ENCODE results near the gene EPHA8. TPM values are rescaled to one million over a fixed set of nuclear protein-coding genes. Genes with fewer than 3 reads are reported as not detected.

Gene EPHA8
- polyA plus RNA-seq, 2 of the 4 experiments (the other 2 are of a cell fraction): not detected

DNA sequence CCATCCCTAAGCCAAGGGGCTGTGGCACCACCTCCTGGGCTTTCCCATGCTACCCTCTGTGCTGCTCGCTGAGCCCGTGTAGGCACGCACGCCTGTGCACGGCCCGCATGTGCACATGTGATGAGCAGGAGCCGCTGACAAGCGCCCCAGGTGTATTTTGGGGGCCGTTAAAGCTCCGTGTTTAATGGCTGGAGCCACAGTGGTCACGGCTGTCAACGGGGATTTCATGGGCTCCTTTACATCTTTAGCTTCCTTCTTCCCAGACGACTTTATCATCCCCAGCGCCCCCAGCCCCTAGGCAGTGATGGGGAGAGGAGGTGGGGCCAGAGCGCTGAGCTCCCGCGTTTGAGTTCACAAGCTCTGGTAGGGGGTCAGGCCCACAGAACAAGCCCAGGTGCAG lies 11.7 kb upstream of the EPHA8 start:
- FAIRE-seq (no peak), ATAC-seq (no peak), DNase-seq (ENCODE audit: low read depth in 1 of 2, low spot score in 1 of 2) (no peak)
- no peaks in the 10 kb centered on the region for H3K9me3 ChIP-seq
- H3K27ac ChIP-seq: no peak overlapping the region
- no peaks in the 10 kb centered on the region for H3K4me1 ChIP-seq
- H3K4me2 ChIP-seq: no peak overlapping the region
- 56% methylated on average over 12 of the region's 17 CpGs for WGBS (ENCODE audit: missing lambda C conversion rate)
- ChIA-PET CTCF (no interaction called here), POLR2A (no interaction called here)
- no peak overlapping the region for H3K4me3 ChIP-seq
- no peak for TF ChIP-seq MAFK (IDR thresholded peaks at IDR 0.05; ENCODE audit: partially characterized antibody)
- TF ChIP-seq JUNB (IDR thresholded peaks at IDR 0.05): no peak
- TF ChIP-seq, protein P1, sequence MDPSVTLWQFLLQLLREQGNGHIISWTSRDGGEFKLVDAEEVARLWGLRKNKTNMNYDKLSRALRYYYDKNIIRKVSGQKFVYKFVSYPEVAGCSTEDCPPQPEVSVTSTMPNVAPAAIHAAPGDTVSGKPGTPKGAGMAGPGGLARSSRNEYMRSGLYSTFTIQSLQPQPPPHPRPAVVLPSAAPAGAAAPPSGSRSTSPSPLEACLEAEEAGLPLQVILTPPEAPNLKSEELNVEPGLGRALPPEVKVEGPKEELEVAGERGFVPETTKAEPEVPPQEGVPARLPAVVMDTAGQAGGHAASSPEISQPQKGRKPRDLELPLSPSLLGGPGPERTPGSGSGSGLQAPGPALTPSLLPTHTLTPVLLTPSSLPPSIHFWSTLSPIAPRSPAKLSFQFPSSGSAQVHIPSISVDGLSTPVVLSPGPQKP (IDR thresholded peaks at IDR 0.05; ENCODE audit: low read depth, low read length): no peak
- no peak for TF ChIP-seq FOSL2 (IDR thresholded peaks at IDR 0.05)
- no peak for TF ChIP-seq FOSL2 (CRISPR knock-in tag; IDR thresholded peaks at IDR 0.05)
- TF ChIP-seq CHD4 (IDR thresholded peaks at IDR 0.05; ENCODE audit: borderline replicate concordance): no peak
- no peak for TF ChIP-seq ZSCAN20 (CRISPR knock-in tag; IDR thresholded peaks at IDR 0.05)
- TF ChIP-seq HOXB13 (CRISPR knock-in tag; IDR thresholded peaks at IDR 0.05; ENCODE audit: low read depth): no peak
- TF ChIP-seq EHF (CRISPR knock-in tag; IDR thresholded peaks at IDR 0.05): no peak
- no peak for TF ChIP-seq RARB (CRISPR knock-in tag; IDR thresholded peaks at IDR 0.05)
- TF ChIP-seq, protein P2, sequence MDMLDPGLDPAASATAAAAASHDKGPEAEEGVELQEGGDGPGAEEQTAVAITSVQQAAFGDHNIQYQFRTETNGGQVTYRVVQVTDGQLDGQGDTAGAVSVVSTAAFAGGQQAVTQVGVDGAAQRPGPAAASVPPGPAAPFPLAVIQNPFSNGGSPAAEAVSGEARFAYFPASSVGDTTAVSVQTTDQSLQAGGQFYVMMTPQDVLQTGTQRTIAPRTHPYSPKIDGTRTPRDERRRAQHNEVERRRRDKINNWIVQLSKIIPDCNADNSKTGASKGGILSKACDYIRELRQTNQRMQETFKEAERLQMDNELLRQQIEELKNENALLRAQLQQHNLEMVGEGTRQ (IDR thresholded peaks at IDR 0.05): no peak
- no peak for TF ChIP-seq JUN (IDR thresholded peaks at IDR 0.05)
- TF ChIP-seq, protein P3, sequence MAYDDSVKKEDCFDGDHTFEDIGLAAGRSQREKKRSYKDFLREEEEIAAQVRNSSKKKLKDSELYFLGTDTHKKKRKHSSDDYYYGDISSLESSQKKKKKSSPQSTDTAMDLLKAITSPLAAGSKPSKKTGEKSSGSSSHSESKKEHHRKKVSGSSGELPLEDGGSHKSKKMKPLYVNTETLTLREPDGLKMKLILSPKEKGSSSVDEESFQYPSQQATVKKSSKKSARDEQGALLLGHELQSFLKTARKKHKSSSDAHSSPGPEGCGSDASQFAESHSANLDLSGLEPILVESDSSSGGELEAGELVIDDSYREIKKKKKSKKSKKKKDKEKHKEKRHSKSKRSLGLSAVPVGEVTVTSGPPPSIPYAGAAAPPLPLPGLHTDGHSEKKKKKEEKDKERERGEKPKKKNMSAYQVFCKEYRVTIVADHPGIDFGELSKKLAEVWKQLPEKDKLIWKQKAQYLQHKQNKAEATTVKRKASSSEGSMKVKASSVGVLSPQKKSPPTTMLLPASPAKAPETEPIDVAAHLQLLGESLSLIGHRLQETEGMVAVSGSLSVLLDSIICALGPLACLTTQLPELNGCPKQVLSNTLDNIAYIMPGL (CRISPR knock-in tag; IDR thresholded peaks at IDR 0.05; ENCODE audit: borderline replicate concordance): no peak
- no peak for TF ChIP-seq SREBF2 (IDR thresholded peaks at IDR 0.05)
- TF ChIP-seq RCOR1 (IDR thresholded peaks at IDR 0.05; ENCODE audit: low read depth, low read length): no peak
- TF ChIP-seq ZNF302 (CRISPR knock-in tag; IDR thresholded peaks at IDR 0.05): no peak
- no peak for TF ChIP-seq TP53 (CRISPR knock-in tag; IDR thresholded peaks at IDR 0.05)
- TF ChIP-seq TFCP2L1 (CRISPR knock-in tag; IDR thresholded peaks at IDR 0.05): no peak

DNA sequence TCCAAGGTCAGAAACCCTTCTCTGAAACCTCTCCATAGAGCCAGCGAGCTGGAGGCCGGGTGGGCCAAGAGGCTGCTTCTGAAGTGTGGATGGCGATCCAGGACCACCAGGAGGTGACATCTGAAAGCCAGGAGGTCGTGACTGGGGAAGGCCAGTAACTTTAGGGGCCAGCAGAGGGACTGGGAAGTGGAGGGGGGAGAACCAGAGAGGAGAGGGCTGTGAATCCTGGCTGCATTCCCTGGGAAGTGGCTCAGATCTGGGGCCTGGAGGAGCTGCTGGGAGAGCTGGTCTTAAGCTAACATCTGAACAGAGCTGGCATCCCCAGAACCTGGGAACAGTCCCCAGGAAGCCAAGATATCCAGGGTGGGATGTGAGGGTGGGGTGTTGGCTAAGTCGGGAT lies 11.3 kb upstream of the EPHA8 start:
- DNase-seq (ENCODE audit: low read depth in 1 of 2, low spot score in 1 of 2) (no peak), FAIRE-seq (no peak), ATAC-seq (no peak)
- no peak overlapping the region for H3K4me2 ChIP-seq
- H3K9me3 ChIP-seq: no peaks in the 10 kb centered on the region
- no peak overlapping the region for H3K4me3 ChIP-seq
- ChIA-PET POLR2A (no interaction called here), CTCF (no interaction called here)
- H3K4me1 ChIP-seq: no peaks in the 10 kb centered on the region
- H3K27ac ChIP-seq: no peak overlapping the region
- WGBS (ENCODE audit: missing lambda C conversion rate): 10% methylated on average over 2 of the region's 5 CpGs
- no peak for TF ChIP-seq HOXB13 (CRISPR knock-in tag; IDR thresholded peaks at IDR 0.05; ENCODE audit: low read depth)
- no peak for TF ChIP-seq CEBPB (IDR thresholded peaks at IDR 0.05)
- TF ChIP-seq, protein P3 (CRISPR knock-in tag; IDR thresholded peaks at IDR 0.05; ENCODE audit: borderline replicate concordance): no peak
- TF ChIP-seq, protein P2 (IDR thresholded peaks at IDR 0.05): no peak
- no peak for TF ChIP-seq MYC (IDR thresholded peaks at IDR 0.05; ENCODE audit: borderline replicate concordance, low read length)
- TF ChIP-seq, protein P4, sequence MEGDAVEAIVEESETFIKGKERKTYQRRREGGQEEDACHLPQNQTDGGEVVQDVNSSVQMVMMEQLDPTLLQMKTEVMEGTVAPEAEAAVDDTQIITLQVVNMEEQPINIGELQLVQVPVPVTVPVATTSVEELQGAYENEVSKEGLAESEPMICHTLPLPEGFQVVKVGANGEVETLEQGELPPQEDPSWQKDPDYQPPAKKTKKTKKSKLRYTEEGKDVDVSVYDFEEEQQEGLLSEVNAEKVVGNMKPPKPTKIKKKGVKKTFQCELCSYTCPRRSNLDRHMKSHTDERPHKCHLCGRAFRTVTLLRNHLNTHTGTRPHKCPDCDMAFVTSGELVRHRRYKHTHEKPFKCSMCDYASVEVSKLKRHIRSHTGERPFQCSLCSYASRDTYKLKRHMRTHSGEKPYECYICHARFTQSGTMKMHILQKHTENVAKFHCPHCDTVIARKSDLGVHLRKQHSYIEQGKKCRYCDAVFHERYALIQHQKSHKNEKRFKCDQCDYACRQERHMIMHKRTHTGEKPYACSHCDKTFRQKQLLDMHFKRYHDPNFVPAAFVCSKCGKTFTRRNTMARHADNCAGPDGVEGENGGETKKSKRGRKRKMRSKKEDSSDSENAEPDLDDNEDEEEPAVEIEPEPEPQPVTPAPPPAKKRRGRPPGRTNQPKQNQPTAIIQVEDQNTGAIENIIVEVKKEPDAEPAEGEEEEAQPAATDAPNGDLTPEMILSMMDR (IDR thresholded peaks at IDR 0.05): no peak
- TF ChIP-seq, protein P5, sequence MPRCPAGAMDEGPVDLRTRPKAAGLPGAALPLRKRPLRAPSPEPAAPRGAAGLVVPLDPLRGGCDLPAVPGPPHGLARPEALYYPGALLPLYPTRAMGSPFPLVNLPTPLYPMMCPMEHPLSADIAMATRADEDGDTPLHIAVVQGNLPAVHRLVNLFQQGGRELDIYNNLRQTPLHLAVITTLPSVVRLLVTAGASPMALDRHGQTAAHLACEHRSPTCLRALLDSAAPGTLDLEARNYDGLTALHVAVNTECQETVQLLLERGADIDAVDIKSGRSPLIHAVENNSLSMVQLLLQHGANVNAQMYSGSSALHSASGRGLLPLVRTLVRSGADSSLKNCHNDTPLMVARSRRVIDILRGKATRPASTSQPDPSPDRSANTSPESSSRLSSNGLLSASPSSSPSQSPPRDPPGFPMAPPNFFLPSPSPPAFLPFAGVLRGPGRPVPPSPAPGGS (IDR thresholded peaks at IDR 0.05): no peak
- TF ChIP-seq NR3C1 (IDR thresholded peaks at IDR 0.05): no peak
- TF ChIP-seq HDAC2 (IDR thresholded peaks at IDR 0.05): no peak
- no peak for TF ChIP-seq GATA3 (IDR thresholded peaks at IDR 0.05; ENCODE audit: borderline replicate concordance)
- TF ChIP-seq JUN (IDR thresholded peaks at IDR 0.05): no peak
- no peak for TF ChIP-seq CBX2 (IDR thresholded peaks at IDR 0.05; ENCODE audit: borderline replicate concordance, low read depth)
- TF ChIP-seq, protein P6, sequence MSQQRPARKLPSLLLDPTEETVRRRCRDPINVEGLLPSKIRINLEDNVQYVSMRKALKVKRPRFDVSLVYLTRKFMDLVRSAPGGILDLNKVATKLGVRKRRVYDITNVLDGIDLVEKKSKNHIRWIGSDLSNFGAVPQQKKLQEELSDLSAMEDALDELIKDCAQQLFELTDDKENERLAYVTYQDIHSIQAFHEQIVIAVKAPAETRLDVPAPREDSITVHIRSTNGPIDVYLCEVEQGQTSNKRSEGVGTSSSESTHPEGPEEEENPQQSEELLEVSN (IDR thresholded peaks at IDR 0.05; ENCODE audit: borderline replicate concordance, low read depth): no peak
- no peak for TF ChIP-seq HOXB5 (CRISPR knock-in tag; IDR thresholded peaks at IDR 0.05)
- TF ChIP-seq PHF8 (IDR thresholded peaks at IDR 0.05; ENCODE audit: borderline replicate concordance, low read depth): no peak
